Spleen (tissue), 11 donors: ENCODE data around the gene BICDL2. TPM values are rescaled to one million over a fixed set of nuclear protein-coding genes. Genes with fewer than 3 reads are reported as not detected.

ENCODE experiments used
- DNase-seq: peaks from one replicate; pipeline ENCODE4 v3.0.0-alpha.2; 2020
- H3K27ac ChIP-seq, 8 donors: fragments of 200-600 bp; sonication (generic) in 7 of 8; 1 replicate in 4 of 8; 2 replicates in 4 of 8; pipeline versions ENCODE4 v1.5.0 to v1.8.0; 2016 to 2021; ENCODE audit warnings: inconsistent platforms in 4 of 8, mild to moderate bottlenecking in 4 of 8, moderate library complexity in 1 of 8
- H3K27me3 ChIP-seq, 7 donors: fragments of 200-600 bp; sonication (generic) in 6 of 7; replicated peaks in 1 of 7; 1 replicate in 4 of 7; 2 replicates in 3 of 7; pipeline versions ENCODE4 v1.5.0 to v1.8.0; 2016 to 2021; ENCODE audit warnings: inconsistent platforms in 3 of 7, mild to moderate bottlenecking in 1 of 7
- H3K36me3 ChIP-seq, 6 donors: fragments of 200-600 bp; sonication (generic) in 5 of 6; 1 replicate in 4 of 6; 2 replicates in 2 of 6; pipeline versions ENCODE4 v1.5.0 to v1.8.0; 2016 to 2021; ENCODE audit warnings: inconsistent platforms in 2 of 6
- H3K4me1 ChIP-seq, 6 donors: fragments of 200-600 bp; sonication (generic) in 5 of 6; 1 replicate in 3 of 6; 2 replicates in 3 of 6; pipeline versions ENCODE4 v1.5.0 to v1.8.0; 2016 to 2021; ENCODE audit warnings: inconsistent platforms in 3 of 6
- H3K4me3 ChIP-seq, 8 donors: fragments of 200-600 bp; sonication (generic) in 7 of 8; 1 replicate in 4 of 8; 2 replicates in 4 of 8; pipeline versions ENCODE4 v1.5.0 to v1.8.0; 2016 to 2021; ENCODE audit warnings: inconsistent platforms in 4 of 8, mild to moderate bottlenecking in 4 of 8, moderate library complexity in 2 of 8
- H3K9me3 ChIP-seq, 8 donors: fragments of 200-600 bp; sonication (generic) in 7 of 8; 1 replicate in 4 of 8; 2 replicates in 4 of 8; pipeline versions ENCODE4 v1.5.0 to v1.8.0; 2016 to 2021; ENCODE audit warnings: inconsistent platforms in 4 of 8
- CTCF ChIP-seq, 11 experiments: fragments of 200-600 bp in 7 of 11; fragments of 450-650 bp in 4 of 11; sonication (generic) in 4 of 11; IDR thresholded peaks in 8 of 11; conservative IDR thresholded peaks in 3 of 11; 1 replicate in 7 of 11; 2 replicates in 4 of 11; pipeline versions ENCODE4 v1.4.0 to v1.8.0; 2016 to 2021; ENCODE audit warnings: antibody characterized with exemption in 11 of 11, inconsistent platforms in 4 of 11, mild to moderate bottlenecking in 1 of 11
- POLR2A ChIP-seq, 3 donors: fragments of 450-650 bp; IDR thresholded peaks; one replicate each; pipeline ENCODE4 v1.5.1; 2017; ENCODE audit warnings: antibody characterized with exemption in 3 of 3, mild to moderate bottlenecking in 1 of 3
- POLR2AphosphoS5 ChIP-seq, 3 donors: sonication (generic); formaldehyde crosslinking; IDR thresholded peaks; one replicate each; pipeline ENCODE4 v1.5.1; 2017; ENCODE audit warnings: antibody characterized with exemption in 3 of 3
- WGBS, 5 donors: extraction: QIAGEN DNeasy Blood & Tissue Kit in 3 of 5; methylation state at CpG; one replicate each; pipeline versions ENCODE4 v1.1.5 to v1.1.7; 2013 to 2018; 5-methylcytosine and 5-hydroxymethylcytosine counted together
- intact Hi-C: fragments of 100-400 bp; cut with DNase I; formaldehyde crosslinking; loops from one replicate; pipeline ENCODE4 v1.15.0; 2023; ENCODE audit warnings: low total_unique reads
- polyA plus RNA-seq, 3 donors: library from polyadenylated mRNA; stranded (reverse); fragments of 200-250 nt; gene quantifications; one replicate each; pipeline ENCODE4 v1.2.1, GENCODE V29; 2013
- total RNA-seq, 7 donors: library from RNA; depleted of rRNA in 3 of 7; stranded (reverse); fragments of >200 nt in 3 of 7; fragmentation: NEBNext Ultra II Directional in 4 of 7; extraction: Animal tissue kit (Norgen Biotek cat#: 25700) in 4 of 7; gene quantifications; one replicate each; pipeline versions ENCODE4 v1.1.0 to v1.2.1, GENCODE V29; 2016 to 2021
- donor health status: healthy with polysubstance abuse.
- donor health status: DM: no; HTN: no; CAD: no; lungs with moderate emphysema.
- donor health status: DM: no; HTN: no; CAD: no.
- donor health status: Bipolar disorder and iron deficiency.
- donor health status: healthy.
- donor health status: DM: no; HTN: no; CAD: no.
- donor health status: DM: yes; HTN: yes; CAD: no.

The BICDL2 gene
- total and polyA plus RNA-seq, 10 donors = 0.03 to 0.77 (median 0.30) TPM; not detected in 3

DNA sequence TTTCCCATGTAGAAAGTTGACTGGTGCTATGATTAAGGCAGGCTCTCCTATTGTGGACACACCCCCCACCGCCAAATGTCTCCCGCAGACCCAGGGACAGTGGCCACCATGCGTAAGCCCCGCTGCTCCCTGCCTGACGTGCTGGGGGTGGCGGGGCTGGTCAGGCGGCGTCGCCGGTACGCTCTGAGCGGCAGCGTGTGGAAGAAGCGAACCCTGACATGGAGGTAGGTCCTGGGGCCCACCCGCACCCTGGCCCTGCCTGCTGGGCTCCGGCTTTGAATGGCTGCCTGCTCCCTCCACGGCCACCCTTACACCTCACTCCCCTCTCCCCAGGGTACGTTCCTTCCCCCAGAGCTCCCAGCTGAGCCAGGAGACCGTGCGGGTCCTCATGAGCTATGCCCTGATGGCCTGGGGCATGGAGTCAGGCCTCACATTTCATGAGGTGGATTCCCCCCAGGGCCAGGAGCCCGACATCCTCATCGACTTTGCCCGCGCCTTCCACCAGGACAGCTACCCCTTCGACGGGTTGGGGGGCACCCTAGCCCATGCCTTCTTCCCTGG lies 13.3 kb upstream of the BICDL2 start:
- Histone ChIP-seq H3K27ac (peak overlapping the region in 7 of 8 donors; percentile 51 to 95 (median 81)), H3K4me1 (peaks cover 20 to 83% (median 31%) of the 10 kb centered on the region in 6 donors), H3K36me3 (peaks cover 0 to 20% (median 0%) of the 10 kb centered on the region in 6 donors), H3K4me3 (peak overlapping the region in 4 of 8 donors; percentile 17 to 84 (median 44)), H3K27me3 (peaks cover 0 to 55% (median 31%) of the 10 kb centered on the region in 7 donors), H3K9me3 (no peaks in the 10 kb centered on the region)
- TF ChIP-seq POLR2AphosphoS5 (IDR thresholded peaks at IDR 0.05) (peak; percentile 11 to 75 (median 50)), CTCF (IDR thresholded peaks at IDR 0.05 in 8 of 11, conservative IDR thresholded peaks at IDR 0.05 in 3 of 11) (no peak)
- intact Hi-C loops = loop anchor here (10.0 kb wide), 1 partner anchor 115 kb away; no protein-coding TSS in a partner anchor
- WGBS, 5 donors = 83 to 85% (median 84%) methylated on average over 24 to 26 of the region's 26 CpGs
- DNase-seq = no peak

- TF ChIP-seq POLR2AphosphoS5 (IDR thresholded peaks at IDR 0.05) = peak in 1 of 3 donors; percentile 64
- TF ChIP-seq POLR2A (IDR thresholded peaks at IDR 0.05) = no peak
- no peak for TF ChIP-seq CTCF (IDR thresholded peaks at IDR 0.05 in 8 of 11, conservative IDR thresholded peaks at IDR 0.05 in 3 of 11)
- Histone ChIP-seq H3K4me3 (peak overlapping the region in 6 of 8 donors; percentile 6 to 84 (median 60)), H3K9me3 (no peaks in the 10 kb centered on the region), H3K27me3 (peaks cover 0 to 82% (median 57%) of the 10 kb centered on the region in 7 donors), H3K36me3 (peaks cover 0 to 11% (median 0%) of the 10 kb centered on the region in 6 donors), H3K27ac (peak overlapping the region in 7 of 8 donors; percentile 69 to 95 (median 81)), H3K4me1 (peaks cover 17 to 87% (median 28%) of the 10 kb centered on the region in 6 donors)
- WGBS, 5 donors = 12 to 24% (median 19%) methylated on average over 2 to 13 of the region's 13 CpGs
- no peak for DNase-seq
- intact Hi-C loops = no loop called here
These were observed 10.6 kb upstream of the BICDL2 start for GRCh38 chr16:3047387-3047720.

DNA sequence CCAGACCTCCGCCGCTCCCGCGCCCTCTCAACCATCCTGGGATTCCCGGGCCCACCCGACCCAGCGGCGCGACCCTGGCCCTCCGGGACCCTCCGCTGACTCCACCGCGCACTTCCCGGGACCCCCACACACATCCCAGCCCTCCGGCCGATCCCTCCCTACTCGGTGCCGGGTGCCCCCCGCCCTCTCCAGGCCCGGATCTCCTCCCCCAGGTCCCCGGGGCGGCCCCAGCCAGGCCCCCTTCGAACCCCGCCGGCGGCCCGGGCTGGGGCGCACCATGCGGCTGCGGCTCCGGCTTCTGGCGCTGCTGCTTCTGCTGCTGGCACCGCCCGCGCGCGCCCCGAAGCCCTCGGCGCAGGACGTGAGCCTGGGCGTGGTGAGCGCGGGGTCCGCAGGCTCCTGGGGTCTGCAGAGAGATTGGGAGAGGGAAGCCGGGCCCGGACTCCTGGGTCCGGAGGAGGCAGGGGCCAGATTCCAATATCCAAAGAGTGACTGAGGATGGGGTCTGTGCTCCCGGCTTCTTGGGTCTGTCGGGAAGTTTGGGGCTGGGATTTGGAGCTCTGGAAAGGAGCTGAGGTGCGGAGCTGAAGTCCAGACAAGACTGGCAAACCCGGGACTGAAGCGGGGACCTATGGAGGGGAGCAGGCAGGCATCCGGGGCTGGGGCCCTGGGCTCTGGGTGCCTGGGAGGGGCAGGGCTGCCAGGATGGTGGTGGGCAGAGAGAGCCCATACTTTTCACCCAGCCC lies 10.1 kb upstream of the BICDL2 start:
- Histone ChIP-seq H3K4me3 (peak overlapping the region; percentile 38 to 84 (median 60)), H3K9me3 (no peaks in the 10 kb centered on the region), H3K36me3 (peaks cover 0 to 11% (median 0%) of the 10 kb centered on the region in 6 donors), H3K27me3 (peaks cover 0 to 87% (median 57%) of the 10 kb centered on the region in 7 donors), H3K4me1 (peaks cover 17 to 82% (median 28%) of the 10 kb centered on the region in 6 donors), H3K27ac (peak overlapping the region in 7 of 8 donors; percentile 69 to 95 (median 81))
- peak; percentile 86 for DNase-seq
- TF ChIP-seq POLR2A (IDR thresholded peaks at IDR 0.05) (no peak), POLR2AphosphoS5 (IDR thresholded peaks at IDR 0.05) (no peak), CTCF (IDR thresholded peaks at IDR 0.05 in 8 of 11, conservative IDR thresholded peaks at IDR 0.05 in 3 of 11) (no peak)
- WGBS, 5 donors = 1 to 3% (median 2%) methylated on average over 21 to 54 of the region's 54 CpGs
- intact Hi-C loops = no loop called here
